Stimulated activated CD4-positive, alpha-beta T cell treated with anti-CD3 and anti-CD28 coated beads, Interleukin-1b, Interleukin-23, amount 100 ng/mL, for 24 hours (primary cell): Measurements from ENCODE around the gene CLPSL2.

Experiments used
- DNase-seq, 4 experiments: peaks; one replicate each; pipeline ENCODE4 v3.0.0-alpha.2; 2020; ENCODE audit warnings: low read depth in 4 of 4, low spot score in 1 of 4

The CLPSL2 gene

DNA sequence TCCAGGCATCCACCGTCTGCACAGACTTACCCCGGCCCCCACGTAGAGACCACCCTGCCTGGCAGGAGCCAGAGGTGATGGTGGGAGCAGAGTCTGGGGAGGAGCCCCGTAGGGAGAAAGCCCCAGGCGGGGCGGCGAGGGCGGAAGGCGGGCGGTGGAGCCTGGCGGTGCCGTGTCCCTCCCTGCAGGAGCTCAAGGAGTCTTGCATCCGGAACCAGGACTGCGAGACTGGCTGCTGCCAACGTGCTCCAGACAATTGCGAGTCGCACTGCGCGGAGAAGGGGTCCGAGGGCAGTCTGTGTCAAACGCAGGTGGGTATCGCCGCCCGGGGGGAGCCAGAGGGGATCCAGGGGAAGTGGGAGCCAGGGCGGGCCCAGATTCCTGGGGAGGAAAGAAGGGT is 10.4 kb downstream of the CLPSL2 start:
- DNase-seq: no peak

DNA sequence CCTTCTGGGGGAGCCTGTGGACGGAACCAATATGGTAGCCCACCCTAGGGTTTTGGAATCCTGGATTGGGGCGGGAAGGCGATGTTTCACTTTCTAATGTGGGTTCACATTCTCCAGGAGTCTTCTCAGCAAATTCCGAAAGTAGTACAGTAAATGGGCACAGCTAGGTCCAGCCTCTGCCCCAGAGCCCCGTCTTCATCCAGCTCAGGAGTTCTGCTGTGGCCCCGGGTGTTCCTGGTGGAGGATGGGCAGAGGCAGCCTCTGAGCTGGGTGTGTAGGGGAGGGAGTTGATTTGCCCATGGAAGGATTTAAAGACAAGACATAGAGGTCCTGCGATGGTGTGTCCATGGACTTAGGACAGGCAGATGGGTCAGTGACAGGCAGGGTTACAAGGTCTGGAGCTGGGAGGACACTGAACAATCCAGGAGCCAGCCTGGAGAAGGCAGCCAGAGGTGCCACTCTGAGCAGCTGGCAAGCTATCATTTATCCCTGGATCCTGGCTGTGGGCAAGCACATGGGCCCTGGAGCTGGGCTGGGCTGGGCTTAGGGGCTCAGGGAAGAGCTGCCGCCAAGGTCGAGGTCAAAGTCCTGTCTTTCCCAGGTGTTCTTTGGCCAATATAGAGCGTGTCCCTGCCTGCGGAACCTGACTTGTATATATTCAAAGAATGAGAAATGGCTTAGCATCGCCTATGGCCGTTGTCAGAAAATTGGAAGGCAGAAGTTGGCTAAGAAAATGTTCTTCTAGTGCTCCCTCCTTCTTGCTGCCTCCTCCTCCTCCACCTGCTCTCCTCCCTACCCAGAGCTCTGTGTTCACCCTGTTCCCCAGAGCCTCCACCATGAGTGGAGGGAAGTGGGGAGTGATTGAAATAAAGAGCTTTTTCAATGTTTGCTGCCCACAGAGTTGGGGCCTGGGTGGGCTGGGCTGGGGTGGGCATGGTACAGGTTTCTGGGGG is 11.1 kb downstream of the CLPSL2 start:
- DNase-seq: no peak

DNA sequence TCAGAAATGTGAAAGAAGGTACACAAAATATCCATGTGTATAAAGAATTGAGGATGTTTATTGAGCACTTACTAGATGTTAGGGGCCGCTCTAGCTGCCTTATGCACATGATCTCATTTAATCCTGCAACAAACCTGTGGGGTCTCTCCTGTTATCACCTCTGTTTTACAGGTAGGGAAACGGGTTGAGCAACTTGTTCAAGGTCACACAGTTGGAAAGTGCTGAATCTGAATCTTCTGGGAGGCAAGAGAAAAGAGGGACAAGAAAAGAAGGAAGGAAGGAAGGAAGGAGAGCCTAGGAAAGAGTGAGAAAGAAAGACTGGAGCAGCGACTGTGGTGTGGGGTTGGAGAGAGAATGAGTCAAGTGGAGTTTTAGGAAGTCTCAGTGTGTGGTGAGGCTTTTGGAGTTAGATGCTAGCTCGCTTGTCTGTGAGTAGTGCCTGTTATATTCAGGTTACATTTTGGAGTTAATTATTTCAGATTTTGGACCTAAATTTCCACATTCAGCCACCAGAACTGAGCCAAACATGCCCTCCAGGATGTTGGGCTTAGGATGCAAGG is 12.1 kb downstream of the CLPSL2 start:
- DNase-seq: no peak

DNA sequence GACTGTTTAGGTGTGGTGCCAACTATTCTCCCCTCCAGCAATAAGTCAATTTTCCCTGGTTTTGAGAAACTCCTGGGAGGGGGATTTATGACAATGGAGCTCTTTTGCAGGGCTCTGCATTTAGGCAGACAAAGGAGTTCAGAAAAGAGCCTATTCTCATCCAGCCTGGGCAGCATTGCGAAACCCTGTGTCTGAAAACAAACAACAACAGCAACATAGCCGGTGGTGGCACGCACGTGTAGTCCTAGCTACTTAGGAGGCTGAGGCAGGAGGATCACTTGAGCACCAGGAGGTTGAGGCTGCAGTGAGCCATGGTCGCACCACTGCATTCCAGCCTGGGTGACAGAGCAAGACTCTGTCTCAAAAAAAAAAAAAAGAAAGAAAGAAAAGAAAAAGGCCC is 14.3 kb downstream of the CLPSL2 start:
- no peak for DNase-seq

DNA sequence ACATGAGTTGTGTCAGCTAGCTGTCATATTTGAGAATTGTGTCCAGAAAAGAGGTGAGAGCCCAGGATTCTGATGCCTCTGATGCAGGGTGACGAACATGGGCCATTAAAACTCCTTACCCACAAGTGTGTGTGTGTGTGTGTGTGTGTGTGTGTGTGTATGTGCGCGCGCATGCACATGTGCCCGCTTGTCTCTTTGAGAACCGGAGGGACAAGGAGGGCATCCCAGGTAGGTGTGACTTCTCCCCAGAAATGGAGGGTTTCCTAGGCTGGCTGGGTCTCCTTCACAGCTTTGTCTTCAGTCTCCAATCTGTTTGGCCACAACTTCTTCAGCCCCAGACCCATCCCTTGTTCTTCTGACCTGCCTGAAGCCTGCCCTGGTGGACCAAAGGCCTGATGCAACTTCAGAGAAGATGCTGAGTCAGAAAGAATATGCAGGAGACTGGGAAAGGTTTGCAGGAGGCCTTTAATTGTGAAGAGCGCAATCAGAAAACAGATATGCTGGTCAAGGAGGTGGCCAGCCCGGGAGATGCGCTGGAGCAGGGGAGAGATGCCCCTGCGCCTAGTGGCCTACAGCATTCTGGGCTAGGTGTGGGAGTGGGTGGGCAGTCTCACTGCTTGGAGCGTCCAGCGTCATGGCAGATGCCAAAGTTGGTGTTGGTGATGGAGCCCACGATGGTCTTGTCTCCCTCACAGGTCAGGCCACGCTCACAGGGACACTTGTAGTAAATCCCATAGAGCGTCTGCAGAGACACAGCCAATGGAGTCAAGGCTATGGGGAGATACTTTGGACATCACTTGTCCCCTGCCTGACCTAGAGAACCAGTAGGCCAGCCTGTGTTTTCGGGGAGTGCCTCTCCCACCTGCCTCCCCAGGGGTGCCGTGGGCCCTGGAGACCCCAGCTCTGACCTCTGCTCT is 18.4 kb downstream of the CLPSL2 start:
- DNase-seq: no peak

DNA sequence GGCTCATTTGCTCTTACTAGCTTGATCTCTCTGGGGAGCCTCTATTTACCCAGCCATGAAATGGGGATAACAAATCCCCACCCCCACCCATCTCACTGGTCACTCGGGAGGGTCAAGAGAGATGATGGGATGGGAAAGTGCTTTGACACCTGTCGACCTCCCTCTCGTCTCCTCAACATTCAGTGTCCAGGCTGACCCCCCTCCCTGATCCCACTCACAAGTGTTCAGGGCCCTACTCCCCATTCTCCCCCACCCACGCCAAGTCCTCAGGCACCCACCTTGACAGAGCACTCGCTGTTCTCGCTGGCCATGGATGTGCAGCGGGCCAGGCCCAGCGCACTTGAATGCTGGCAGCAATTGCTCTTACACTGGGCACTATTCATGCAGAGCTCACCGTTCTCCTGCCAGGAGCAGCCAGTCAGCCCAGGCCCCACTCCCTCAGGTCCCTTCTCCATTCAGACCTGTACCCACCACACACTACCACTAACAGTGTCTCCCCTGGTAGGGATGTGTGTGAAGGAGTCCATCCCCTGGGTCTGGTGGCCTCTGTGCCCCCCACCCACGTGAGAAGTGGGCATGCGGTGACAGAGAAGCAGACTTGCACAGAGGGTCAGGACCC is 19.2 kb downstream of the CLPSL2 start:
- DNase-seq: no peak

DNA sequence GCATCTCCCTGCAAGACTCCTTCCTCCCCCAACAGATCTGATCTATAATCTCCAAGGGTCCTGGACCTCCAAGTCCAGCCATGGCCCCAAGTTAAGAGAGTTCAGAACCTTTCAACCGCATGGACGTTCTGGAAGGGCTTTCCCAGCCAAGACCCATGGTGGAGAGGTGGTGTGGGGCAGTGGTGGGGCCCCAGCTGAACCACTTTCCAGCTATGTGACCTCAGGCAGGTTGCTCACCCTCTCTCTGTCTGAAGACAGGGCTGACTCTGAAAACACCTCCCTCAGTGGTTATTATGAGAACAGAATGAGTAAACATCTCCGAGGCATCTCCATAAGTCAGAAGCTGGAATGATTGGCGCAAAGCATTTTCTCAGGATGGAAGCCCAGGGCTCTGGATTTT is 19.8 kb downstream of the CLPSL2 start:
- no peak for DNase-seq

DNA sequence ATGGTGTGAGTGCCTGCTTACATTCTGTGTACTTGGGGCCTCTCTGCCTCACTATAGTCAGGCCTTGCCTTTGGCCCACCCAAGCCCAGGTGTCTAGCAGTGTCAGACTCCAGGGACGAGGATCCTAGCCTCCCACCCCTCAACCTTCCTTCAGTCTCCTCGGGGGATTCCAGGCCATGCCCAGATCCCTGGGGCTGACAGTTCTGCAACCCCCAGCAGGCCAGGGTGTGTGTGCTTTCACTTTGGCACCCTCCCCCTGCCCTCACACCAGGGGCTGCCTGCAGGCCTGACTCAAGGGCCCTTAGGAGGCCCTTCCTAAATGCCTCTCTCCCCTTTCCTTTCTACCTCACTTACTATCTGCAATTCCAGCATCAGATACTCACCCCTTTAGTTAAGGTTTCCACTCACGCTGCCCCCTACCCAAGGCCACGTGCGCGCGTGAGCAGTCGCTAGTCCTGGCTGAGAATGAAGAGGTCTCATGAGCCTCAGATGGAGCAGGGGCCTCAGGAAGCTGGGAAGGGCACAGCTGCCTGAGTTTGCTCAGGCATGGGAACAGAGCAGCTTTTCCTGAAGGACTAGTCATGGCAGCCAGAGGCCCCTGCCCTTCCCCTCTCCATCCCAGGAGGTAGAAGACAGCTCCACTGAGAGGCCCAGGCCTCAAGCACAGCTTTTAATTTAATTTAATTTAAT is 21.6 kb downstream of the CLPSL2 start:
- DNase-seq: no peak

DNA sequence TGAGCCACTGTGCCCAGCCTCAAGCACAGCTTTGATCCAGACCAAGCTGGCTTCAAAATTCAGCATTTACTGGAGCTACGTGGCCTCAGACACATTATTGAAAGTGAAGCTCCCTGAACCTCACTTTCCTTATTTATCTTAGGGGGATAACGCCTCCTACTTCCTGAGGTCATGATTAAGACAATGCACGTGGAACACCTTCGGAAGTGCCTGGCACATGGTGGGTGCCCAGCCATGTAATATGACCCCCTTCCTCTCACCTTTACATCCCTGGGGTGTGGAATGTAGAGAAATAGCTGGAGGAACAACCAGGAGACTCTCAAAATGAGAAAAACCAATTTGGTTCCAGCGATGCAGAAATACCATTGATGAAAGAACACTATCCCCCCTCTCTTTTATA is 22.3 kb downstream of the CLPSL2 start:
- no peak for DNase-seq

DNA sequence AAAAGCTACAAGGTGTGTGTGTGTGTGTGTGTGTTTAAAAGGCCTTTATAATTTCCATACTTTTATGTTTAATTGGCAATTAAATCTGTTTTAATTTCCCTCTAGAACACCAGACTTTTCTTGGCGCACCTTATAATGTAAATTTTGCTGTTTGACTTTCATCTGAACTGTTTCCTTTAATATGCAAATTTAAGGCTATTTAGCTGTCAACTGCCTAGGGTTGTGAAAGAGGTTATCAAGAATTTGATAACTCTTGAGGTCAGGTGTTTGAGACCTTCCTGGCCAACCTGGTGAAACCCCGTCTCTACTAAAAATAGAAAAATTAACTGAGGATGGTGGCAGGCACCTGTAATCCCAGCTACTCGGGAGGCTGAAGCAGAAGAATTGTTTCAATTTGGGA is 24.8 kb downstream of the CLPSL2 start:
- no peak for DNase-seq

DNA sequence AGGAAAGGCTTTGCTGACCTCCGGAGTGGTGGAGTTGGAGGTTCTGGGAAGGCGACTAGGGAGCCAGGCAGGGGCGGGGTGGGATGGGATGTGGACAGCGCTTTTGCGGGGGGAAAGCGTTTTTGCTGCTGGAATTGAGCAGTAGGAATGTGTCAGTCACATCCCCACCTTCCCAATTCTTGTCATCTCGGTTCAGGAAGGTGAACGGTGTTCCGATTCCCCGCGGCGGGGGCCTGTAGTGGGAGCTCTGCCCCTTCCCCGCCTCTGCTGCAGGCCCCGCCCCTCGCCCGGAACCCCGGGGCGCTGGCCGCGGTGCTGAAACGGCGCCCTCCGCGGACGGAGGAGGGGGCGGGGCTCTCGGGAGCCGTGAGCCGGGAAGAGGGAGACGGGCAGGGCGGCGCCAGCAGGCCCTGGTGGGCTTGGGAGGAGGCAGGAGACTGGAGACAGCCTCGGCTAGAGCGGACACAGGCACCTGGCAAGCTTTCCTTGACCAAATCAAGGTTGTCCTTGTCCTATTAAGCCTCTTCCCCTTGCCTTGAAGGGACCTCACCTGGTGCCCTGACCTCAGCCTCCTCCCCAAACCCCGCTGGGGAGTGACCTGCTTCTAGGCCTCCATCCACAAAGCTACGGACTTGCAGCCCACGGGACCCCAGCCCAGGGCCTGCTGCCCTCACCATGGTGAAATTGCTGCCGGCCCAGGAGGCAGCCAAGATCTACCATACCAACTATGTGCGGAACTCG is 28.8 kb downstream of the CLPSL2 start, which contains the start of gene LHFPL5:
Gene LHFPL5, plus strand, starts transcription at position 357 of the 741 bp plus-strand sequence. Its CDS starts 319 bp downstream, at position 676.
- DNase-seq: peak in 3 of 4 experiments; percentile 21 to 36 (median 24)

DNA sequence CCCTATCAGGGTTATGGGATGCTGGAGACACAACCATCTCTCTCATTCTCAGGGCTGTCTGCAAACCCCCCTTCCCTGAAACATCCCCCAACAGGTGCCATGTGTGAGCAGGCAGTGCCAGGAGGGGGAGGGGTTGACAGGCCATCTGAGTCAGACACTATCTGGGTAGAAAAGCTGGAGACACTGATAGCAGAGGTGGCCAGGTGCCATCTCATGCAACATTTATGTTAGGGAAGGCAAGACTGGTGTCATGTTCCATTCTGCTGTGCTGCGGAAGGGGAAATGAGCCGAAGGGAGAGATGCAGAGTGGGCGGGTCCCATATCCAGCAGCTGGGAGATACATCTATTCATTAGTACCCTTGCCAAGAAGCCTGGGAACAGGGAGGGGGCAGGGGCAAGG is 32.3 kb downstream of the CLPSL2 start:
- no peak for DNase-seq

DNA sequence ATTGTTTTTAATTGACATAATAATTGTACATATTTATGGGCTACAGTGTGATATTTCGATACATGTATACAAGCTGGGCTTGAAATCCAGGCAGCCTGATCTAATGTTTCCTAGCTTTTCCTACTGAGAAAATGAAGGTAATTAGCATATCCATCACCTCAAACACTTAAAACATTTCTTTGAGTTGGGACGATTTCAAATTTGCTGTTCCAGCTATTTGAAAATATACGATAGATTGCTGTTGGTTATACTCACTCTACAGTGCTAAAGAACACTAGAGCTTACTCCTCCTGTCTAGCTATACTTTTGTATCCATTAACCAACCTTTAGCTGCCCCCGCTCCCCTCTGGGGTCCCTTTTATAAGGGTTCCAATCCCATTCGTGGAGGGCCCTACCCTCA is 33.4 kb downstream of the CLPSL2 start:
- DNase-seq: no peak

DNA sequence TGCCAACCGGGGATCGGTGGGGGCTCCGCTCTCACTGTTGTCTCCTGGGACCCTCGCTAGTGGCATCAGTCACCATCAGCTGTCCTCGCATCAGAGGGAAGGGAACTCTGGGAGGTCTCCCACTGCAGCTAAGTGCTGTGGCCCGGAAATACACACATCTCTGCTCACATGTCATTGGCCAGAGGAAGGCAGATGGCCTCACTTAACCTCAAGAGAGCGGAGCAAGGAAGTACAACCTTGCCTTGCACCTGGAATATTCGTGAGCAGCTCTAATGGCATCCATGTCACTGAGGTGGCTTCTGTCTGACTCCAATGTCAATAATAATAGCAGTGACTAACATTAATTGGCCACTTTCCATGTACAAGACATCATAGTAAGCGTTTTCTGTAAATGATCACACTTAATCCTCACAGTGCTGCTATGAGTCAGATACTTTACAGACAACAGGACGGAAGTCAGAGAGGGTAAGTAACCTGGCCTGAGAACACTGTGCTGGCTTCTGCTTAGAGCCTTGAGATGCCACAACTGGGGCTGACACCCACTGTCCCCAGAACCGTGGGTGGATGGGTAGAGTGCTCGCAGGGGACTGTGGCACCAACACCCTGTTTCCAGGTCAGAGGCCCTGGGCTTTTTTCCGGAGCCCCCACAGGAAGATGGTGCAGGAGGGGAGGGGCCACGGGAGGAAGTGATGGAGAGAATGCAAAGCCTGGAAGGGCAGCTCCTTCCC is 34.7 kb downstream of the CLPSL2 start:
- DNase-seq: no peak

DNA sequence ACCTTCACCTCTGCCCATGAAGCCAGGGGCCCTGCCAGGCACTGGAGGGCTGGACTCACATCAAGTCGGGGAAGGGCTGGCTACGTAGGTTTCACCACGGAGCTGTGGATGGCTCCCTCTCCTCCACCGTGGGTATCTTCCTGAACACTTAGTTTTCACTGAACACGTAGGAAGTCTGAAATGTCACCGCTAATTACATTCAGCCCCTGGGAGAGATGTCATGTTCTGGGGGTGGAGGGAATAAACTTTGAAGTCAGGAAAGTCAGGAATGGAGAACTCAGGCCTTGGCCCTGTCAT is 35.2 kb downstream of the CLPSL2 start:
- no peak for DNase-seq

DNA sequence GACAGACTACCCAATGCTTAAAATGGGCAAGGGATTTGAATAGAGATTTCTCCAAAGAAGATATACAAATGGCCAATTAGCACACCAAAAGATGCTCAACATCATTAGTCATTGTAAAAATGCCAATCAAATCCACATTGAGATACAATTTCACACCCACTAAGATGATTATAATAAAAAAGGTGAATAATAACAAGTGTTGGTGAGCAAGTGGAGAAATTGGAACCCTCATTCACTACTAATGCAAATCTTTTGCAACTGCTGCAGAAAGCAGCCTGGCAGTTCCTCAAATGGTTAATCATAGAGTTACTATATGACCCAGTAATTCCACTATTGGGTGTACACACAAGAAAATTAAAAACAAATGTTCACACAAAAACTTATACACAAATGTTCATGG is 41.1 kb downstream of the CLPSL2 start:
- no peak for DNase-seq

DNA sequence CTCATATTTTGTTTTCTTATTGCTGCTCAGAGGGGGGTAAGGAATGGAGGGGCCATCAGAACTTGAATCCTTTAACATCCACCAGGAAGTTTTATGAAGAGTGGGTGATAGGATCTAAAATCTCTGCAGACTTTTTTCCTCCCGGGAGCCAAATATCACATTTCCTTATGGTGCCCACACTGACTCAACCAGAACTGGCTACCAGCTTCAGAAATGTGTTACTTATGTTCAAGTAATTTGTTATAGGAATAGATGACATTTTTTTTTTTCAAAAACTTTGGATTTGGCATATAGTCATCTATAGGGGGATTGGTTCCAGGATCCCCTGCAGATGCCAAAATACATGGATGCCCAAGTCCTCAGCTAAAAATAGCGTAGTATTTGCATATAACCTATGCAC is 47.2 kb downstream of the CLPSL2 start:
- DNase-seq: no peak

DNA sequence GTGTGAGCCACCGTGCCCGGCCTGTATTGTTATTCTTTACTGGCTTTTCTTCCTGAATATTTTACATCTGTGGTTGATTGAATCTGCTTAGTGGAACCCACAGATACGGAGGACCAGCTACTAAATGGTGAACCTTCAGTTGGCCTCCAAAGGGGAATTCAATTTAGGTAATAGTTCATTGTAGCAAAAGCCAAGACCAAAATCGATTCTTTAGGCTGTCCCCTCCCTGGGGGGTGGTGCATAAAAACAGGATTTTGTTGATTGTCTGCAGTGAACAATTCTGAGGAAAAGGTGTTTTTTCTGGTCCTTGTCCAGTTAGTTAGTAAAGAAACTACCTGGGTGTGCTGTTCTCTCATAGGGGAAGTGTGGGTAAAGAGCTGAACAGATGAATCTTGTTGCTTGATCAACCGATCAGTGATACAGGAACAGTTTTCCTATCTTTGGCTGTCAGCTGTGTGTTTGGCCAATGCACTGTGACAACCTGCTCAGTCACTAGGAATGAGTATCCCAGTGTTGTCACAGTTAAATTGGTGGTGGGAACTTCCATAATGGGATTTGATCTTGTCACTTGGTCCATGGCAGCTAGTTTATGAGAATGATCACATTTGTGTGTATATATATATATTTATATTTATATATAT is 48.3 kb downstream of the CLPSL2 start:
- DNase-seq: no peak
